Measurements from ENCODE around the gene CARD6. TPM values are rescaled to one million over a fixed set of nuclear protein-coding genes. Genes with fewer than 3 reads are reported as not detected.

CARD6 gene
- total and polyA plus RNA-seq, 2 of the 13 experiments (the other 11 are each of a cell fraction or from before 2014, with no cell fraction given) = 0.33 to 1.4 TPM

GRCh38 chr5:40904205-40904993 is 63.2 kb downstream of the CARD6 start (continued):
- TF ChIP-seq CSRNP2 (CRISPR knock-in tag; conservative IDR thresholded peaks at IDR 0.05; ENCODE audit: low read depth) (no peak), GMEB1 (CRISPR knock-in tag; IDR thresholded peaks at IDR 0.05; ENCODE audit: borderline replicate concordance) (no peak; the same call in 1 of the 2 replicates), NFE2L2 (IDR thresholded peaks at IDR 0.05; ENCODE audit: low read length) (no peak), JUND (CRISPR knock-in tag; IDR thresholded peaks at IDR 0.05) (no peak), YEATS4 (CRISPR knock-in tag; IDR thresholded peaks at IDR 0.05; ENCODE audit: borderline replicate concordance) (no peak), ZNF670 (CRISPR knock-in tag; IDR thresholded peaks at IDR 0.05; ENCODE audit: borderline replicate concordance) (no peak), TFE3 (CRISPR knock-in tag; IDR thresholded peaks at IDR 0.05) (peak; percentile 46; the same call in 1 of the 2 replicates), ARNTL (CRISPR knock-in tag; IDR thresholded peaks at IDR 0.05) (no peak), STAT5B (CRISPR knock-in tag; IDR thresholded peaks at IDR 0.05) (no peak), ZNF337 (CRISPR knock-in tag; IDR thresholded peaks at IDR 0.05; ENCODE audit: borderline replicate concordance, low read depth) (no peak), FOXP4 (CRISPR knock-in tag; IDR thresholded peaks at IDR 0.05) (no peak), HIVEP1 (CRISPR knock-in tag; IDR thresholded peaks at IDR 0.05) (no peak), HNRNPK (IDR thresholded peaks at IDR 0.05; ENCODE audit: low read depth, low read length, poor library complexity, severe bottlenecking) (no peak), ZNF678 (CRISPR knock-in tag; IDR thresholded peaks at IDR 0.05) (no peak), EZH2 (conservative IDR thresholded peaks at IDR 0.05; ENCODE audit: low read depth, low read length) (no peak), ZNF160 (CRISPR knock-in tag; IDR thresholded peaks at IDR 0.05) (no peak), SMARCC2 (IDR thresholded peaks at IDR 0.05) (no peak), DPF2 (CRISPR knock-in tag; IDR thresholded peaks at IDR 0.05; ENCODE audit: borderline replicate concordance, low read depth) (no peak), ZNF260 (CRISPR knock-in tag; IDR thresholded peaks at IDR 0.05; ENCODE audit: borderline replicate concordance, low read depth) (no peak)
